ENCODE data around the gene ARHGEF37.
"Not testable (repeated sequence)": the region's sequence is repeated elsewhere in the genome, so short reads cannot be mapped to it uniquely, and the experiment has no call there.

ARHGEF37 gene

GRCh38 chr5:149631506-149631905 lies 50.2 kb downstream of the ARHGEF37 start:
- DNase-seq, result no peak

DNA sequence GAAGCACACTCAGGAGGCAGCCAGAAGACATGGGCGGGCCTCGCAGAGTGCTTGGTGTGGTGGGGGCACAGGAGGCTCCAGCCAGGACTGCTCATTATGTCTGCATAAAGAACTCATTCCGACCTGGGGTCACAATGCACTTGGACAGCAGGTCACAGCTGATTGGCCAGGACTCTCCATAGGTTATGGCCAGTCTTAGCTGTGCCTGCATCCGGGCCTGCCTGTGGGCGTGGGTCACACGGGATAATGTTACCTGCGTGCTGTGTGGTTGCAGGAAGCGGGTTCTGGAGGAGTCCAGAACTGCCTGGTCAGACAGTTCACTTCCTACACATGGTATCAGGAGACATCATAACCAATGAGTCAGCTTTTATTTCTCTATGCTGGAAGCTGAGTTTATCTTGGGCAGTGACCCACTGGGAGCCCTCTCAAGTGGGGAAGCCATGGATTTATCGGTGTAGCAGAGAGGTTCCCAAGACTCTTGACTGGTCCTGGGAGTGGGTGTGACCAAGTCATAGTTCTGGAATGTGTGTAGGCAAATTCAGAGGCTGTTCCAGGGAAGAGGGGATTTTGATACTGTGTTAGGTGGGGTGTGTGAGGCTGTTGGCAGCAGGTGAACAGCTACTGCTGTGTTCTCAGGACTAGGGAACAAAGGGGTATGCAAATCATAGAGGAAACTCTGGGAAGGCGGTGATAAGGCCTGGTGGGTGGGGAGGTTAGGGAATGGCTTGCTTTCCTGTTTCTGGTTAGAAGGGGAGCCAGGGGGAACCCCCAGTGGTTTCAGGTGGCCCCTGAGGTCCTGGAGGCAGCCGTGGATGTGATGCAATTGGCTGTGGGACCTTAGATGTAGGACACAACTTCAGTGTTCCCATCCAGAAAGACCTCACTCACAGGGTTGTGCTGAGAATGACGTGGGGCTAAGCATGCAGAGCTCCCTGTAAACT lies 51.3 kb downstream of the ARHGEF37 start:
- no peak for DNase-seq

GRCh38 chr5:149633476-149634350 lies 52.4 kb downstream of the ARHGEF37 start:
- DNase-seq, result no peak

DNA sequence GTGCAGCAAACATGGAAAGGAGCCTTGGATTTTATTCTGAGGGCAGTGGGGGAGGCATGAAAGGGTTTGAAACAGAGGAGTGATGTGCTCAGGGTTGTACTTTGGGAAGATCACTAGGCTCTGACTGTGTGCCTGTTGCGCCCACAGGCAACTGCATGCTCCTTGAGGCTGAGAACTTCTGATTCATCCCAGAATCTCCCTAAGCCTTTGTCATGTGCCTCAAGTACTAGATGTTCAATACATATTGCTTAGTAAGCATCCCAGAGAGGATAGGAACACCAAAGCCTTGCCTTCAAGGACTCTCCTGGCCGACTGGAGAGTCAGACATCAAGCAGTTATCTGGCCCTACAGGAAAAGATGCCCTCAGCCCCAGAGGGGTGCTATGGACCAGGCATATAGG lies 54.1 kb downstream of the ARHGEF37 start:
- DNase-seq, result no peak

- no peak for DNase-seq
These were observed 55.0 kb downstream of the ARHGEF37 start for GRCh38 chr5:149636191-149636860.

DNA sequence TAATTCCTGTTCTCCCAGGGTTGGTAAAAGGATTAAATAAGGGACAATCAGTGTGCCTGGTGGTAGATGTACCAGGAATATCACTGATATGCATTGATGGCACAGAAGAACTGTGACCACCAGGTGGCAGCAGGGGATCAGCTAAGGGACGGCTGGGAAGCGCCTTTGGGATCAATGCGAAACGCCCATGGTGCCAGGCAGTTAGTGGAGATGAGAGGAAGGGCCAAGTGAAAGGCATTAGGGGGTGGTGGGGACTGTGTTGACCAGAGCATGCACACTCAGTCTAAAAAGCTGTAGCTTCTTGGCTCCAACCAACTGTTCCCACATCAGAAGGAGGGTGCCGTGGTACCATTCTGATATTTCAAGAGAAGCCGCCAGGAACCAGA lies 55.6 kb downstream of the ARHGEF37 start:
- DNase-seq, result peak; percentile 29

DNA sequence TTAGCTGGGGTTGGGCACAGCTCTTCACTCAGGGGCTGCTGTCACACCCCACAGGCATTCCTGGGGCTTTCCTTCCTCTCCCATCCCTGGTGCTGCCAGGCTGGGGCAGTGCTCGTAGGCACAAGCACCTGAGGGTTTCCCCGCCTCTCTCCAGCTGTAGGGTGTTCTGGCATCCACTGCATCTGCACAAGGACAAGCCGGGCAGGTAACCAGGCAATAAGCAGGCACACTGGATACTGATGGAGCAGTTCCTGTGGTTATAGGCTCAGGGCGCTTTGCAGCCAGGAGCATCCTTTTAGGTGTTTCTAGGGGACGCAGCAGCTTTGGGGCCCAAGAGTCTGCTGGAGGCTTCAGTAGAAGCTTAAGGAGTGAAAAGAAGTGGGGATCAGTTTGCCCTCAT lies 56.8 kb downstream of the ARHGEF37 start:
- no peak for DNase-seq

- no peak for DNase-seq
These were observed 57.4 kb downstream of the ARHGEF37 start for GRCh38 chr5:149638546-149639241.

- DNase-seq, result no peak
These were observed 58.4 kb downstream of the ARHGEF37 start for GRCh38 chr5:149639737-149640136.

- DNase-seq, result no peak
These were observed 59.2 kb downstream of the ARHGEF37 start for GRCh38 chr5:149640350-149640999.

DNA sequence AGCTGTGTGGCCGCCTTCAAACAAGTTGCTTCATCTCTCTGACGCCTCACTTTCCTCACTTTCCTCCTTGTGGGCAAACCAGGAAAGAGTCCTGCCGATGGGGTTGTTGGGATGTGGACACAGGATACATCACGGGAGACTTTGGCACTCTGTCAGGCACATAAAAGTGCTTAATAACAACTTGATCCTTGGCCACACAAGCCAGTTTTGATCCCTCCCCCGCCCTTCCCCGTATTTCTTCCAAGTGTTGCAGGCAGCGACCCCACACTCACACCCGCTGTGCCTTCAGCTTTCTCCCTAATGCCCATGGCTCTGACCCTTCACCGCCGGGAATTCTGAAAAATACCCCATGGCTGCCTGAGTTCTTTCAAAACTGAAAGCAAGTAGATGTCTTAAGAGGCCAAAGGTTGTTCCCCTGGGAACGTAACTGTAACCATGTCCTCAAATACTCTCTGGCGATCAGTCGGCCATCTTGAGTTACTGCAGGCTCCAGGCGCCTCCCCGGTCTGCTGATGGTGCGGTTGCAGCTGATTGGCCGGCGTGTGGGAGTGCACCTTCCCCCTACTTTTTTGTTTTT lies 59.8 kb downstream of the ARHGEF37 start:
- DNase-seq, result no peak

DNA sequence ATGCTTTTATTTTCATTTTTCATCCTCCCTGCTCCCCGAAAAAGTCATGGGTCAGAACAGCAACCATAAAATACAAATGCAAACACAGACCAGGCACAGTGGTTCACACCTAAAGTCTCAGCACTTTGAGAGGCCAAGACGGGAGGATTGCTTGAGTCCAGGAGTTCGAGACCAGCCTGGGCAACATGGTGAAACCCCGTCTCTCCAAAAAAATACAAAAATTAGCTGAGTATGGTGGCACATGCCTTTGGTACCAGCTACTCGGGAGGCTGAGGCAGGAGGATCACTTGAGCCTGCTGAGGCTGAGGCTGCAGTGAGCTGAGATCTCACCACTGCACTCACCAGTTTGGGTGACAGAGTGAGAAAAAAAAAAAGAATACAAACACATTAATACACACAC lies 60.3 kb downstream of the ARHGEF37 start:
- DNase-seq, result no peak

DNA sequence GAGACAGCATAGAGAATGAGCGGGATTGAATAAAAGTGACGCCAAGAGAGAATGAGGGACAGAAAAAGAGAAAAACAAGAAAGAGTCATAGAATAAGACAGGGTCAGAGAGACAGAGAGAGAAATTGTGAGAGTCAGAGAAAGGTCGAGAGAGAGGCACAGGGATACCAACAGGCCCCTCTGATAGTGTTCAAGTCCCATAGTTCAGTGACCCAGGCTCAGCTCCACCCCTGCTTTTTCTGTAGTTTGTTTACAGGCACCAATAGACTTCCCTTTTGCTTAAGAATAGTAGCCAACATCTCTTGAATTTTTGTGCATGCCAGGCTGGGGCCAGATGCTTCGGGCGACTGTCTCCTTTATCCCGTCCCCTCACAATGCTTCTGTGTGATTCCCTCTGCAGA lies 62.5 kb downstream of the ARHGEF37 start:
- no peak for DNase-seq

DNA sequence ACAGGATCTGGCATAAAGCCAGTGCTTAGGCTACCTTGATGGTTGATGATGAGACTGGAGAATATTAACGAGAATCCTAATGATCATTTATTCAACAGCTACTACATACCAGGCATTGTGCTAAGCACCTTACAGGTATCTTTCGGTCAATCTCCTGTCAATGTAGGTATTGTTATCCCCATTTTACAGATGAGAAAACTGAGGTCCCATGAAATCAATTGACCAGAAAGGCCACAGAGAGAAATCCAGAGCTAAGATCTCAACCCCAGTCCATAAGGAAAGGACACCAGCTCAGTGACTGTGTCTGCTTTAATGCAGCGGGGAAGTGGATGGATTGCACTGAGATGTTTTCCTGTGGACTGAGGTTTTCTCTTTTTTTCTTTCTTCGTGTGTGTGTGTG lies 63.3 kb downstream of the ARHGEF37 start:
- no peak for DNase-seq

DNA sequence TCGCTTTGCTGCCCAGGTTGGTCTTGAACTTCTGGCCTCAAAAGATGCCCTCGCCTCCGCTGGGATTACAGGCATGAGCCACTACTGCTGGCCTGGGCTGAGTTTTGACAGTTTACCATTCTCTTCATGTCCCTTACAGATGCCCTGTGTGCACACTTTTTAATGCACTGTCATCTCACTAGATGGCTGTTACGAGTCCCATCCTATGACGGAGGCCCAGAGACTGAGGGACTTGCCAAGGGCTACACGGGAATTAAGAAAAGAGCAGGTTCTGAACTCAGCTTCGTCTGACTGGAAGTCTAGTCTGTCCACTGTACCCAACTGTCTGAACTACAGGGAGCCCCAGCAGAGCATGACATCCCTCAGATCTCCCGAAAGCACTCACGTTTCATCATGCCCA lies 63.9 kb downstream of the ARHGEF37 start:
- no peak for DNase-seq

GRCh38 chr5:149645725-149646124 lies 64.4 kb downstream of the ARHGEF37 start:
- DNase-seq, result no peak

GRCh38 chr5:149646564-149646963 lies 65.3 kb downstream of the ARHGEF37 start:
- DNase-seq, result no peak

- DNase-seq, result no peak
These were observed 66.0 kb downstream of the ARHGEF37 start for GRCh38 chr5:149647334-149647733.

GRCh38 chr5:149648464-149649393 lies 67.4 kb downstream of the ARHGEF37 start:
- DNase-seq, result not testable (repeated sequence)

DNA sequence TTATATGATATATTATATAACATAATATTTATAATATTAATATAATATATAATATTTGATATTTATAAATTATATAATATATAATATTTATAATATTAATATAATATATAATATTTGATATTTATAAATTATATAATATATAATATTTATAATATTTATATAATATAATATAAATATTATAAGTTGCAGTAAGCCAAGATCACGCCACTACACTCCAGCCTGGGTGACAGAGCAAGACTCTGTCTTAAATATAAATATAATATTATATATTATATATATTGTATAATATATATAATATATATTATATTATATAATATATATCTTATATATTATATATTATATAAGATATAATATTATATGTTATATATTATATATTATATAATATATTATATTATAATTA lies 68.4 kb downstream of the ARHGEF37 start:
- not testable (repeated sequence) for DNase-seq

All from T1000 (cell line).